Astrocyte (in vitro differentiated cells and primary cell): ENCODE measurements around the gene CCDC102B.

Experiments
- EZH2 ChIP-seq: IDR thresholded peaks from 2 replicates; pipeline ENCODE4 v1.6.1; 2012; ENCODE audit warnings: mild to moderate bottlenecking, low read length, inconsistent platforms; ENCODE audit not compliant: insufficient read depth
- TF ChIP-seq, protein P1 (sequence below): IDR thresholded peaks from 2 replicates; pipeline ENCODE4 v1.5.1; 2011; ENCODE audit warnings: low read depth, mild to moderate bottlenecking, inconsistent platforms, low read length, moderate library complexity; ENCODE audit not compliant: insufficient read depth

DNA sequence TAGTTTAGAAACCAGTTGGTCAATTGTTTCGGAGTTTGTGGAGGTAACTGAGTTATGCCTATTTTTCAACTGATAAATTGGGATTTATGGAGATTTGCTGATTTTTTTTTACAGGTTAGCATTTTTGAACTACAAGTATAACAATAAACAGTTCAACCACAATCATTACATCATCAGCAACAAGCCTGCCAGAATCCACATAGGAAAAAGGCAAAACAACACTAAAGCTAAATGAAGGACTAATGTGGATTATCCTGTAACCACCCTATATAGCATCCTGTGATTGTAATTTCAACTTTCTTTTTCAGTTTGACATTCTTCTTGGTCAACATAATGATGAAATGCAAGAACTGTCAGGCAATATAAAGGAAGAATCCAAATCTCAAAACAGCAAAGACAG lies 76.5 kb downstream of the CCDC102B start:
- TF ChIP-seq, protein P1, sequence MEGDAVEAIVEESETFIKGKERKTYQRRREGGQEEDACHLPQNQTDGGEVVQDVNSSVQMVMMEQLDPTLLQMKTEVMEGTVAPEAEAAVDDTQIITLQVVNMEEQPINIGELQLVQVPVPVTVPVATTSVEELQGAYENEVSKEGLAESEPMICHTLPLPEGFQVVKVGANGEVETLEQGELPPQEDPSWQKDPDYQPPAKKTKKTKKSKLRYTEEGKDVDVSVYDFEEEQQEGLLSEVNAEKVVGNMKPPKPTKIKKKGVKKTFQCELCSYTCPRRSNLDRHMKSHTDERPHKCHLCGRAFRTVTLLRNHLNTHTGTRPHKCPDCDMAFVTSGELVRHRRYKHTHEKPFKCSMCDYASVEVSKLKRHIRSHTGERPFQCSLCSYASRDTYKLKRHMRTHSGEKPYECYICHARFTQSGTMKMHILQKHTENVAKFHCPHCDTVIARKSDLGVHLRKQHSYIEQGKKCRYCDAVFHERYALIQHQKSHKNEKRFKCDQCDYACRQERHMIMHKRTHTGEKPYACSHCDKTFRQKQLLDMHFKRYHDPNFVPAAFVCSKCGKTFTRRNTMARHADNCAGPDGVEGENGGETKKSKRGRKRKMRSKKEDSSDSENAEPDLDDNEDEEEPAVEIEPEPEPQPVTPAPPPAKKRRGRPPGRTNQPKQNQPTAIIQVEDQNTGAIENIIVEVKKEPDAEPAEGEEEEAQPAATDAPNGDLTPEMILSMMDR = no peak
- no peak for TF ChIP-seq EZH2
